Measurements from ENCODE around the gene SEMA5A.

- TF ChIP-seq POLR2AphosphoS5 (IDR thresholded peaks at IDR 0.05; ENCODE audit: low read depth, low read length) (no peak), REST (IDR thresholded peaks at IDR 0.05; ENCODE audit: insufficient read depth in 1 of 2, low read depth in 2 of 2, low read length in 2 of 2) (no peak), SIN3A (IDR thresholded peaks at IDR 0.05; ENCODE audit: borderline replicate concordance, insufficient read depth, low read length) (no peak)
These were observed 319.8 kb downstream of the SEMA5A start for GRCh38 chr5:9226016-9226536.
